ENCODE results near the gene METRN.

METRN gene

GRCh38 chr16:693364-693763 is 21.6 kb upstream of the METRN start:
- no peak for DNase-seq

- no peak for DNase-seq
These were observed 21.2 kb upstream of the METRN start for GRCh38 chr16:693766-694165.

GRCh38 chr16:694187-694862 is 20.6 kb upstream of the METRN start:
- no peak for DNase-seq

- no peak for DNase-seq
These were observed 20.0 kb upstream of the METRN start for GRCh38 chr16:694863-695354.

- no peak for DNase-seq
These were observed 19.4 kb upstream of the METRN start for GRCh38 chr16:695355-696089.

- DNase-seq: no peak
These were observed 15.8 kb upstream of the METRN start for GRCh38 chr16:698911-699671.

GRCh38 chr16:700684-701584 is 14.0 kb upstream of the METRN start:
- no peak for DNase-seq

- DNase-seq: no peak
These were observed 12.6 kb upstream of the METRN start for GRCh38 chr16:702341-702740.

GRCh38 chr16:703406-703805 is 11.5 kb upstream of the METRN start:
- DNase-seq: no peak

GRCh38 chr16:704047-704446 is 10.9 kb upstream of the METRN start:
- no peak for DNase-seq

- DNase-seq: no peak
These were observed 10.2 kb upstream of the METRN start for GRCh38 chr16:704552-705380.

GRCh38 chr16:705431-706188 is 9.3 kb upstream of the METRN start, which contains the start of gene FBXL16:
Gene FBXL16 (minus strand): TSS chr16:705801. CDS start chr16:697405, 8,396 bp downstream.
- DNase-seq: no peak

GRCh38 chr16:706189-707061 is 8.5 kb upstream of the METRN start:
- no peak for DNase-seq

GRCh38 chr16:707062-707538 is 7.8 kb upstream of the METRN start:
- DNase-seq: no peak

GRCh38 chr16:708019-708418 is 6.9 kb upstream of the METRN start:
- no peak for DNase-seq

GRCh38 chr16:708959-709358 is 6.0 kb upstream of the METRN start:
- no peak for DNase-seq

GRCh38 chr16:709566-710499 is 5.1 kb upstream of the METRN start:
- peak; percentile 66 for DNase-seq

GRCh38 chr16:710500-711075 is 4.3 kb upstream of the METRN start:
- DNase-seq: no peak

All from EL (cell line).